Activated CD4-positive, alpha-beta T cell treated with anti-CD3 and anti-CD28 coated beads, Interleukin-2, Interleukin-6, amounts not matched to agents 100 ng/mL and 50 ng/mL, durations not matched to agents 16 hours and 8 hours (primary cell): ENCODE results near the gene KRTAP10-11.
A peak's percentile ranks its signal among the peaks of the same experiment; 100 is the strongest.
"Not testable (repeated sequence)": the region's sequence is repeated elsewhere in the genome, so short reads cannot be mapped to it uniquely, and the experiment has no call there.

Source experiments
- DNase-seq: peaks from one replicate; pipeline ENCODE4 v3.0.0-alpha.2; 2020

Gene KRTAP10-11

GRCh38 chr21:44667612-44668011 lies 21.4 kb downstream of the KRTAP10-11 start:
- no peak for DNase-seq

- DNase-seq, result no peak
Measured at GRCh38 chr21:44670642-44671432, 24.6 kb downstream of the KRTAP10-11 start.

- no peak for DNase-seq
Measured at GRCh38 chr21:44671911-44672310, 25.7 kb downstream of the KRTAP10-11 start.

- DNase-seq, result no peak
Measured at GRCh38 chr21:44677881-44678280, 31.7 kb downstream of the KRTAP10-11 start.

GRCh38 chr21:44681152-44681551 lies 34.9 kb downstream of the KRTAP10-11 start:
- DNase-seq, result no peak

GRCh38 chr21:44681861-44682579 lies 35.8 kb downstream of the KRTAP10-11 start, which contains the start of gene KRTAP12-1:
KRTAP12-1 (minus strand) TSS chr21:44682163; CDS start chr21:44682123, 40 bp downstream.
- no peak for DNase-seq

- DNase-seq, result no peak
Measured at GRCh38 chr21:44682580-44683151, 36.5 kb downstream of the KRTAP10-11 start.

- no peak for DNase-seq
Measured at GRCh38 chr21:44684077-44684476, 37.9 kb downstream of the KRTAP10-11 start.

GRCh38 chr21:44684483-44684882 lies 38.3 kb downstream of the KRTAP10-11 start:
- DNase-seq, result no peak

GRCh38 chr21:44685050-44685449 lies 38.8 kb downstream of the KRTAP10-11 start:
- not testable (repeated sequence) for DNase-seq

GRCh38 chr21:44686000-44686781 lies 40.0 kb downstream of the KRTAP10-11 start:
- DNase-seq, result peak; percentile 27

- DNase-seq, result no peak
Measured at GRCh38 chr21:44686843-44687561, 40.8 kb downstream of the KRTAP10-11 start.

GRCh38 chr21:44687671-44688070 lies 41.5 kb downstream of the KRTAP10-11 start:
- DNase-seq, result no peak

GRCh38 chr21:44689740-44690139 lies 43.5 kb downstream of the KRTAP10-11 start:
- not testable (repeated sequence) for DNase-seq

- no peak for DNase-seq
Measured at GRCh38 chr21:44691686-44692085, 45.5 kb downstream of the KRTAP10-11 start.

- DNase-seq, result no peak
Measured at GRCh38 chr21:44692798-44693512, 46.7 kb downstream of the KRTAP10-11 start.

GRCh38 chr21:44694776-44695175 lies 48.6 kb downstream of the KRTAP10-11 start:
- DNase-seq, result no peak

GRCh38 chr21:44695184-44695583 lies 49.0 kb downstream of the KRTAP10-11 start:
- no peak for DNase-seq

- DNase-seq, result no peak
Measured at GRCh38 chr21:44695641-44696040, 49.4 kb downstream of the KRTAP10-11 start.

- DNase-seq, result no peak
Measured at GRCh38 chr21:44696572-44696971, 50.4 kb downstream of the KRTAP10-11 start.
